ENCODE results near the gene TRAPPC13.

GRCh38 chr5:65624571-65625555, at the start of gene TRAPPC13, which contains the start of gene SHLD3:
- no peak for TF ChIP-seq ZBTB7A (IDR thresholded peaks at IDR 0.05; ENCODE audit: low read depth)
- no peak for TF ChIP-seq EP300 (IDR thresholded peaks at IDR 0.05; ENCODE audit: borderline replicate concordance)
- no peak for TF ChIP-seq TCF12 (IDR thresholded peaks at IDR 0.05; ENCODE audit: low read depth)
- peak; percentile 69 for TF ChIP-seq TAF1 (IDR thresholded peaks at IDR 0.05; ENCODE audit: low read depth)
- TF ChIP-seq RAD21 (IDR thresholded peaks at IDR 0.05; ENCODE audit: low read depth), result no peak
- TF ChIP-seq CEBPB (IDR thresholded peaks at IDR 0.05), result peak; percentile 1; the same call in 1 of the 2 replicates
- TF ChIP-seq, protein P1, sequence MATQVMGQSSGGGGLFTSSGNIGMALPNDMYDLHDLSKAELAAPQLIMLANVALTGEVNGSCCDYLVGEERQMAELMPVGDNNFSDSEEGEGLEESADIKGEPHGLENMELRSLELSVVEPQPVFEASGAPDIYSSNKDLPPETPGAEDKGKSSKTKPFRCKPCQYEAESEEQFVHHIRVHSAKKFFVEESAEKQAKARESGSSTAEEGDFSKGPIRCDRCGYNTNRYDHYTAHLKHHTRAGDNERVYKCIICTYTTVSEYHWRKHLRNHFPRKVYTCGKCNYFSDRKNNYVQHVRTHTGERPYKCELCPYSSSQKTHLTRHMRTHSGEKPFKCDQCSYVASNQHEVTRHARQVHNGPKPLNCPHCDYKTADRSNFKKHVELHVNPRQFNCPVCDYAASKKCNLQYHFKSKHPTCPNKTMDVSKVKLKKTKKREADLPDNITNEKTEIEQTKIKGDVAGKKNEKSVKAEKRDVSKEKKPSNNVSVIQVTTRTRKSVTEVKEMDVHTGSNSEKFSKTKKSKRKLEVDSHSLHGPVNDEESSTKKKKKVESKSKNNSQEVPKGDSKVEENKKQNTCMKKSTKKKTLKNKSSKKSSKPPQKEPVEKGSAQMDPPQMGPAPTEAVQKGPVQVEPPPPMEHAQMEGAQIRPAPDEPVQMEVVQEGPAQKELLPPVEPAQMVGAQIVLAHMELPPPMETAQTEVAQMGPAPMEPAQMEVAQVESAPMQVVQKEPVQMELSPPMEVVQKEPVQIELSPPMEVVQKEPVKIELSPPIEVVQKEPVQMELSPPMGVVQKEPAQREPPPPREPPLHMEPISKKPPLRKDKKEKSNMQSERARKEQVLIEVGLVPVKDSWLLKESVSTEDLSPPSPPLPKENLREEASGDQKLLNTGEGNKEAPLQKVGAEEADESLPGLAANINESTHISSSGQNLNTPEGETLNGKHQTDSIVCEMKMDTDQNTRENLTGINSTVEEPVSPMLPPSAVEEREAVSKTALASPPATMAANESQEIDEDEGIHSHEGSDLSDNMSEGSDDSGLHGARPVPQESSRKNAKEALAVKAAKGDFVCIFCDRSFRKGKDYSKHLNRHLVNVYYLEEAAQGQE (IDR thresholded peaks at IDR 0.05; ENCODE audit: low read depth), result no peak
- peak; percentile 46 for TF ChIP-seq MAX (IDR thresholded peaks at IDR 0.05)
- TF ChIP-seq NFIC (IDR thresholded peaks at IDR 0.05), result no peak
- no peak for TF ChIP-seq CREB1 (IDR thresholded peaks at IDR 0.05; ENCODE audit: low read depth)
- TF ChIP-seq FOXM1 (IDR thresholded peaks at IDR 0.05; ENCODE audit: borderline replicate concordance, low read depth), result peak; percentile 13; the same call in 1 of the 2 replicates
- TF ChIP-seq TEAD4 (IDR thresholded peaks at IDR 0.05), result 0 out of 2 replicates have a peak, but pooled peaks have one; percentile 9
